ENCODE data around the gene ZNF93.

DNA sequence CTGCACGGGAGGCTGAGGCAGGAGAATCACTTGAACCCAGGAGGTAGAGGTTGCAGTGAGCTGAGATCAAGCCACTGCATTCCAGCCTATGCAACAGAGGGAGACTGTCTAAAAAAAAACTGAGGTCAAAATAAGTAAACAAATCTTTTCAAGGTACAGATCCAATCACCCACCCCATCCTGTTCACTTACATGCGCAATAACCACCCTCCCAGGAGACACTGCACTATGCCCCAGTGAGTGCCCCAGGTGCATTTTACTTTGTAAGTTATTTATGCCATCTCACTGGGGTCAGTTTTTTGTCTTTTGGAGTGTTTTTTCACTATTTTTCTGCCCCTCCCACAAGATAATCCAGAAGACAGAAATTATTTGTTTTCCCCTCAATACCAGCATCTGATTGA lies 42.0 kb upstream of the ZNF93 start:
- TF ChIP-seq, protein P1, sequence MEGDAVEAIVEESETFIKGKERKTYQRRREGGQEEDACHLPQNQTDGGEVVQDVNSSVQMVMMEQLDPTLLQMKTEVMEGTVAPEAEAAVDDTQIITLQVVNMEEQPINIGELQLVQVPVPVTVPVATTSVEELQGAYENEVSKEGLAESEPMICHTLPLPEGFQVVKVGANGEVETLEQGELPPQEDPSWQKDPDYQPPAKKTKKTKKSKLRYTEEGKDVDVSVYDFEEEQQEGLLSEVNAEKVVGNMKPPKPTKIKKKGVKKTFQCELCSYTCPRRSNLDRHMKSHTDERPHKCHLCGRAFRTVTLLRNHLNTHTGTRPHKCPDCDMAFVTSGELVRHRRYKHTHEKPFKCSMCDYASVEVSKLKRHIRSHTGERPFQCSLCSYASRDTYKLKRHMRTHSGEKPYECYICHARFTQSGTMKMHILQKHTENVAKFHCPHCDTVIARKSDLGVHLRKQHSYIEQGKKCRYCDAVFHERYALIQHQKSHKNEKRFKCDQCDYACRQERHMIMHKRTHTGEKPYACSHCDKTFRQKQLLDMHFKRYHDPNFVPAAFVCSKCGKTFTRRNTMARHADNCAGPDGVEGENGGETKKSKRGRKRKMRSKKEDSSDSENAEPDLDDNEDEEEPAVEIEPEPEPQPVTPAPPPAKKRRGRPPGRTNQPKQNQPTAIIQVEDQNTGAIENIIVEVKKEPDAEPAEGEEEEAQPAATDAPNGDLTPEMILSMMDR (IDR thresholded peaks at IDR 0.05) = no peak
- no peak for TF ChIP-seq POLR2A (IDR thresholded peaks at IDR 0.05)

Data from lower leg skin (tissue), 3 donors.